MG63 (cell line): ENCODE results near the gene ARHGEF5. TPM values are rescaled to one million over a fixed set of nuclear protein-coding genes. Genes with fewer than 3 reads are reported as not detected.
A peak's percentile ranks its signal among the peaks of the same experiment; 100 is the strongest.
"Not testable (repeated sequence)": the region's sequence is repeated elsewhere in the genome, so short reads cannot be mapped to it uniquely, and the experiment has no call there.

ENCODE experiments used
- DNase-seq: peaks from one replicate; pipeline ENCODE4 v3.0.0-alpha.2; 2020
- H3K27me3 ChIP-seq: fragments of 250-450 bp; sonication (Bioruptor Pico); 2 replicates; pipeline ENCODE4 v1.5.1; 2020; ENCODE audit warnings: mild to moderate bottlenecking, moderate library complexity
- H3K36me3 ChIP-seq: fragments of 250-450 bp; sonication (Bioruptor Pico); 2 replicates; pipeline ENCODE4 v1.5.1; 2020; ENCODE audit warnings: mild to moderate bottlenecking, moderate library complexity
- H3K4me3 ChIP-seq: fragments of 250-450 bp; sonication (Bioruptor Pico); 2 replicates; pipeline ENCODE4 v1.5.1; 2020; ENCODE audit warnings: mild to moderate bottlenecking, moderate library complexity
- H3K9me3 ChIP-seq: fragments of 250-450 bp; sonication (Bioruptor Pico); 2 replicates; pipeline ENCODE4 v1.5.1; 2020; ENCODE audit warnings: mild to moderate bottlenecking, moderate library complexity
- total RNA-seq: library from RNA; depleted of rRNA; stranded (reverse); fragments of >200 nt; shearing (Covaris generic); gene quantifications from 2 replicates; pipeline ENCODE4 v1.2.3, GENCODE V29; 2014; ENCODE audit warnings: low replicate concordance; rRNA removed

The ARHGEF5 gene
- total RNA-seq, 1 experiment from 2014 or later: 2.7 TPM

DNA sequence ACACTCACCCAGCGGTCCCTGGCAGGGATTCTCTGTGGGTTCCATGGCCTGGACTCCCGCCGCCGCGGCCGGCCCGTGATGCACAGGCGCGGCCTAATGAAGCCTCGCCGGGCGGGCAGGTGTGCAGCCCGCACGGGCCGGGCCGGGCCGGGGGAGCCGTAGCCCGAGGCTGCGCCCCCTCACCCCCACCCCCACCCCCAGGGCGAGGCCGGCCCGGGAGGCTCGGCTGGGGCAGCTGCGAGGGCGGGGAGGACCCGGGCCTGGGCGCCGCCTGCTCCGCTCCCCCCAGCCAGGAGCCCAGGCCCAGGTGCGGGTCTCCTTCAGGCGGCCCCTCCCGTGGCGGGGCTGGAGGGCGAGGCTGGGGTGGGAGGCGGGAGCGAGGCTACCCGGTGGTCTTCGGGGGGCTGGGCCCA, 48.5 kb downstream of the ARHGEF5 start, which contains the start of gene NOBOX:
Gene NOBOX, minus strand, starts transcription at position 45 of the 413 bp plus-strand sequence.
- Histone ChIP-seq H3K36me3 (no peaks in the 10 kb centered on the region), H3K27me3 (no peaks in the 10 kb centered on the region), H3K9me3 (no peaks in the 10 kb centered on the region), H3K4me3 (no peak within 1 kb of the TSS)
- DNase-seq: no peak

DNA sequence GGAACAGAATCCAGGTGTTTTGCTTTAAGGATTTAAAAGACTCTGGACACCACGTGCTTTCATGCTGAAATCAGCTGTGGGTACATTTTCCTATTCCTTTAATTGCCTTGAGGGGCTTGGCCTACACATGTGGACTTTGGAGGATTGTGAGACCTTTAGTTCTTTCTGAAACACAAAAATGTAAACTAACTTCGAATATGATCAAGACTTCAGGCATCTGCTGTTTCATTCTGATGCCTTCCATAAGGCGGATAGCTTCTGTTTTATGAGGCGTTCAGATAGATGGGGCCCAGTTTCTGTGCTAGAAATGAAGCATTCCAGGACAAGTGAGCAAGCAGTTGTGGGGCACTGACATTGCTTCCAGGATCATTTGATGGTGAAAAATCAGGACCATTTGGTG, 49.7 kb downstream of the ARHGEF5 start:
- no peak overlapping the region for H3K4me3 ChIP-seq
- no peaks in the 10 kb centered on the region for H3K9me3 ChIP-seq
- no peaks in the 10 kb centered on the region for H3K36me3 ChIP-seq
- H3K27me3 ChIP-seq: no peaks in the 10 kb centered on the region
- no peak for DNase-seq

DNA sequence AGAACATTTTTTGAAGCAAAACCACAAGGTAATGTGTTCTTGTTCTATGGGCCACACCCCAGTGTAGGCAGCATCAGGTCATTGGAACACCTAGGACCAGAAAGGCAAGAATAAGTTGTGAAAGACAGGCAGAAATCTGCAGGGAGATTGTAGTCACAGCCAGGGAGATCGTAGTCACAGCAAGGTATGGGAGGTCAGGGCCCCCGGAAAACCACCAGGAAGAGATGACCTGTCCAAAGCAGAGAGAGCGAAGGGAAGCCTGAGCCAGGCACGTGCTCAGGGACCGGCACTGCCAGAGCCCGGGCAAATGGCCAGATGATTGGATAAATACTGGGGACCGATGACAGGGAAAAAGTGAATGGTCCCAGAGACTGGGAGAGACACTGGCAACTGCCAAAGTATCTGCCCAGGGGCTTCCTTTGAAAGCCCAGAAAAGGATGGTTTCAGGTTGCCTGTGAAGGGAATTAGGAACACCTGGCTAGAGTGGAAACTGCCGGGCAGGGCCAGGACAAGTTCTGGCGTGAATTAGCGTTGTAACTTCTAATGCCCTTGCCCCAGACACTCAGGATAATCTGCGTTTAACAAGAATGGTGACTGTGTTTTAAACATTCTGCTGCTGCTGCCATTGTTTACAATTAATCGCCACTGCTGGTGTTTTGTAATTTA, 52.2 kb downstream of the ARHGEF5 start:
- Histone ChIP-seq H3K27me3 (no peaks in the 10 kb centered on the region), H3K36me3 (no peaks in the 10 kb centered on the region), H3K9me3 (no peaks in the 10 kb centered on the region), H3K4me3 (no peak overlapping the region)
- peak; percentile 10 for DNase-seq

DNA sequence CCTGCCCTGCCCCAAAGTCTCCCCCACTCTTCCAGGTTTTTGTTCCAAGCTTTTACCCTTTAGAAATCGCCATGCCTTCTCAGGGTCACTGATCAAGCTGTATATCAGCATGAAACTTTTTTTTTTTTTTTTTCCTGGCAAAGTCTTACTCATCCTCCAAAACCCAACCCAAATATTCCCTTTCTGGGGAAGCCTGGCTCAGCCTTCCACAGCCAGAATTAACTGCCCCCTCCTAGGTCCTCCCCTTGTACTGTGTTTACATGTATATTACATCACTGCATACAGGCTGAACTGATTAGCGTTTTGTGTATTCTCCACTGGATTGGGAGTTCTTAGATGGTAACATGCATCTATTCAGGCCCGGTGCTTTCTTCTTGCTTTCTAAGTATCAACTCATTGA, 52.9 kb downstream of the ARHGEF5 start:
- H3K9me3 ChIP-seq: no peaks in the 10 kb centered on the region
- no peaks in the 10 kb centered on the region for H3K36me3 ChIP-seq
- DNase-seq: no peak
- H3K4me3 ChIP-seq: no peak overlapping the region
- no peaks in the 10 kb centered on the region for H3K27me3 ChIP-seq

DNA sequence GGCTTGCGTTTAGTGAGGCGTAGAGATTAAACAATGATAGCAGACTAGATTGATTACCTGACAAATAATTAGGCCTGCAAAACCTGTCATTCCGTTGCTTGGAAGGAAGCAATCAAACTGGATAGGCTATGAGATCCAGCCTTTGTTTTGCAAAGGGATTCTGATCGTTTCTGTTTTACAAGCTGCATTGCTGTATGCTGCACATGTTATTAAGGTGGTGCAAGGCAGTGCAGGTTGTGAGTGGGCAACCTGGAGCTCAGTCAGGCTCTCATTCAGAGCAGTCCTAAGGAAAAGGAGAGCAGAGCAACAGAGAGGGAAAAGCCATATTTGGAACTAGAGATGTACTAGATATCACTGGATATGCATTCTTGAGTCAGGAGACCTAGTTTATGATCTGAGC, 55.2 kb downstream of the ARHGEF5 start:
- no peak overlapping the region for H3K4me3 ChIP-seq
- H3K27me3 ChIP-seq: no peaks in the 10 kb centered on the region
- H3K36me3 ChIP-seq: no peaks in the 10 kb centered on the region
- no peaks in the 10 kb centered on the region for H3K9me3 ChIP-seq
- DNase-seq: no peak

DNA sequence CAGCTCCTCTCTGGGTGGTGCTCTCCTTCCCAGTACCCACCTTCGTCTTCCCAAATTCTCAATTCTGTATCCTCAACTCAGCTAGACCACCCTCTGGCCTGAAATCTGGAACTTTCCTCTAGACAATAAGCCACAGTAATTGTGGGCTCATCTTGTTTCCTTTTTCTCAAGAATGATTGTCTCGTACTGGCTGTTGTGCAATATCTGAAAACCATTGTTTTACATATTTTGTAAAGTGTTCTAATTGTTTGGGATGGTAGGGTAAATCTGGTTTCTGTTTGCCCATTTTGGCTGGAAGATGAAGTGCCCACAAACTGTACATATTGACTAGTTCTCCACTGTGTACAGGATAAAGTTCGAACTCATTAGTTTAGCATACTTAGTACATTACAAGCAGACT, 59.6 kb downstream of the ARHGEF5 start:
- no peak for DNase-seq
- Histone ChIP-seq H3K9me3 (no peaks in the 10 kb centered on the region), H3K4me3 (no peak overlapping the region), H3K36me3 (no peaks in the 10 kb centered on the region), H3K27me3 (no peaks in the 10 kb centered on the region)

DNA sequence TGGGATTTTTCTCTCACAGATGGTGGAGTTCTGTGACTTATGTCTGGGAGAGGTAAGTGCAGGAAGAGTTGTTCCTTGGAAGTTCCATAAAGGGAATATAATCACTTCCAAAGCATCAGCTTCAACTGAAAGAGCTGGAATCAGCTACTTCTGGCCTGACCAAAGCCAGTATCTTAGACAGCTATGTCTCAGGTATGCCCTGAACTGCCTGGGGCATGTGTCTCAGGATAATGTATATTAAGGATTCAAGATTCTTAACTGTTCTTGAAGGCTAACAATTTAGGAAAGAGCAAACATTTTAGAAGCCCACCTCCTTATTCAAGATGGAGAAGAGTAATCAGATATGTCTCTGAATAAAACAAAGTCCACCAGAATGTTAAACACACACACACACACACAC, 60.7 kb downstream of the ARHGEF5 start:
- DNase-seq: no peak
- Histone ChIP-seq H3K27me3 (no peaks in the 10 kb centered on the region), H3K36me3 (no peaks in the 10 kb centered on the region), H3K4me3 (no peak overlapping the region), H3K9me3 (no peaks in the 10 kb centered on the region)

DNA sequence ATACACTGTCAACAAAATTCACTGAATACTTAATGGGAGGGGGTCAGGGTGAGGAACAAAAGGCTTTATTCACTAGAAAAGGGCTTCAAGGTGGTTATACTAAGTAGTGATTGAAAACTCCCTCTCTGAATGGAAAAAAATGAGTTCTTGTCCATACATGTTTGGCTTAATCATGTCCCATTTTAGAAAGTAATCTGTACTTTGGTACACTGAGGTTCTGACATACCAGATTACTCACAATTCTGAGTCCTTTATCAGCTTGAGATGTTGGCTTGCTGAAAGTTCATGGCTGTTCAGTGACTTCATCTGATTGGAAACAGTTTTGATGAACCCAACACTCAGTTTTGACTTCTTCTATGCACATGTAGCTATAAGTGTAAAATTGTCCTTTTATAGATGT, 61.1 kb downstream of the ARHGEF5 start:
- H3K4me3 ChIP-seq: no peak overlapping the region
- H3K36me3 ChIP-seq: no peaks in the 10 kb centered on the region
- no peak for DNase-seq
- H3K9me3 ChIP-seq: no peaks in the 10 kb centered on the region
- no peaks in the 10 kb centered on the region for H3K27me3 ChIP-seq

DNA sequence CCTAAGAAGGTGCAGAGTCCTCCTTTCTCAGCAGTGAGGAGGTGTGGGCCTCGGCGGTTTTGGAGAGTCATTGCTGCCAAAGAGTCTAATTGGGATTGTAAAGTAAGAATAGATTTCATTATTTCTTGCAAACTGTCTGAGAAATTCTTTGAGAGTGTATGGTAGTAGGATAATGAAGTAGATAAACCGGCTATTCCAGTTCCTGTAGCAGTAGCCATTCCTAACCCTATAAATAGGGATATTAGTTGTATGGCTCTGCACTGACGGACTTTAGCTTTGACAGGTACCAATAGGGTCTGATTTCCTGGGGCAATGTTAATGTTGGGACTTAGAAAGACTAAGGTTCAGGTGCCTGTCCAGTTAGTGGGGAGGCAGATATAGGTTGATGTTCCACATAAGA, 63.7 kb downstream of the ARHGEF5 start:
- not testable (repeated sequence) for DNase-seq, H3K9me3 ChIP-seq, H3K27me3 ChIP-seq, H3K36me3 ChIP-seq, H3K4me3 ChIP-seq

DNA sequence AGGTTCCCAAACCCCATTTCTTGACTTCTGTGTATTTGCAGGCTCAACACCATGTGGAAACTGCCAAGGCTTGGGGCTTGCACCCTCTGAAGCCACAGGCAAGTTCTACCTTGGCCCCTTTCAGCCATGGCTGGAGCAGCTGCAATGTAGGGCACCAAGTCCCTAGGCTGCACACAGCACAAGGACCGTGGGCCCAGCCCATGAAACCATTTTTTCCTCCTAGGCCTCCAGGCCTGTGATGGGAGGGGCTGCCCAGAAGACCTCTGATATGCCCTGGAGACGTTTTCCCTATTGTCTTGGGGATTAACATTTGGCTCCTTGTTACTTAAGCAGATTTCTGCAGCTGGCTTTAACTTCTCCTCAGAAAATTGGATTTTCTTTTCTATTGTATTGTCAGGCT, 72.3 kb downstream of the ARHGEF5 start:
- not testable (repeated sequence) for H3K4me3 ChIP-seq, H3K9me3 ChIP-seq, DNase-seq, H3K27me3 ChIP-seq, H3K36me3 ChIP-seq

DNA sequence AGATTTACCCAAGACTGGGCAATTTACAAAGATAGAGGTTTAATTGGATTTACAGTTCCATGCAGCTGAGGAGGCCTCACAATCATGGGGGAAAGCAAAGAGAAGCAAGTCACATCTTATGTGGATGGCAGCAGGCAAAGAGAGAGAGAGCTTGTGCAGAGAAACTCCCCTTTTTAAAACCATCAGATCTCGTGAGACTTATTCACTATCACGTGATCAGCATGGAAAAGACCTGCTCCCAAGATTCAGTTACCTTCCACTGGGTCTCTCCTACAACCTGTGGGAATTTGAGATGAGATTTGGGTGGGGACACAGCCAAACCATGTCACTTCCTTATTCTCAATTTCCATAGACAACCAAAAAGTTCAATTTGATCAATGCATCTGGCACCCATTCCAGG, 73.2 kb downstream of the ARHGEF5 start:
- H3K27me3 ChIP-seq: no peaks in the 10 kb centered on the region
- no peak overlapping the region for H3K4me3 ChIP-seq
- no peak for DNase-seq
- no peaks in the 10 kb centered on the region for H3K36me3 ChIP-seq
- H3K9me3 ChIP-seq: no peaks in the 10 kb centered on the region

Other genes with a start within 250 kb of the ARHGEF5 start
- not detected in 2 replicates for gene OR2A2, start 245.8 kb upstream of the ARHGEF5 start, total RNA-seq
- gene OR2A14, start 232.2 kb upstream of the ARHGEF5 start, total RNA-seq: not detected in 2 replicates
- 0.57 and 2.1 TPM in 2 replicates for gene CTAGE4, start 171.9 kb upstream of the ARHGEF5 start, total RNA-seq
- gene ARHGEF35, start 159.6 kb upstream of the ARHGEF5 start, total RNA-seq: 0.76 TPM in 2 replicates
- not detected in 2 replicates for gene OR2A42, start 115.8 kb upstream of the ARHGEF5 start, total RNA-seq
- gene OR2A7, start 90.6 kb upstream of the ARHGEF5 start, total RNA-seq: 0.79 TPM in 1 of 2 replicates, not detected in the other
- gene CTAGE8, start 86.1 kb upstream of the ARHGEF5 start, total RNA-seq: 0.57 TPM in 1 of 2 replicates, not detected in the other
- not detected in 2 replicates for gene OR2A1, start 43.0 kb upstream of the ARHGEF5 start, total RNA-seq
- gene NOBOX, start 48.3 kb downstream of the ARHGEF5 start, total RNA-seq: not detected in 2 replicates